ENCODE data around the gene TP53BP2.

TP53BP2 gene

GRCh38 chr1:223756806-223757700 is 88.7 kb downstream of the TP53BP2 start:
- Histone ChIP-seq H3K4me3 (ENCODE audit: low read depth in 1 of 5, low read length in 5 of 5) (no peak overlapping the region), H3K27ac (ENCODE audit: low read depth, low read length) (no peak overlapping the region), H3K36me3 (ENCODE audit: control insufficient read depth in 5 of 5, insufficient read depth in 5 of 5, low read length in 5 of 5) (peaks cover 1 to 100% (median 97%) of the 10 kb centered on the region in 5 donors), H3K9me3 (ENCODE audit: control insufficient read depth in 5 of 5, low read length in 5 of 5) (no peaks in the 10 kb centered on the region), H3K27me3 (ENCODE audit: control insufficient read depth in 5 of 5, insufficient read depth in 4 of 5, low read length in 5 of 5) (no peaks in the 10 kb centered on the region), H3K4me1 (ENCODE audit: control insufficient read depth in 5 of 5, insufficient read depth in 5 of 5, low read length in 5 of 5) (no peaks in the 10 kb centered on the region), H3K9ac (ENCODE audit: low read length in 5 of 5) (no peak overlapping the region)

- no peaks in the 10 kb centered on the region for H3K27me3 ChIP-seq (ENCODE audit: control insufficient read depth in 5 of 5, insufficient read depth in 4 of 5, low read length in 5 of 5)
- no peaks in the 10 kb centered on the region for H3K9me3 ChIP-seq (ENCODE audit: control insufficient read depth in 5 of 5, low read length in 5 of 5)
- H3K4me3 ChIP-seq (ENCODE audit: low read depth in 1 of 5, low read length in 5 of 5): no peak overlapping the region
- H3K9ac ChIP-seq (ENCODE audit: low read length in 5 of 5): no peak overlapping the region
- H3K36me3 ChIP-seq (ENCODE audit: control insufficient read depth in 5 of 5, insufficient read depth in 5 of 5, low read length in 5 of 5): peaks cover 3 to 100% (median 97%) of the 10 kb centered on the region in 5 donors
- H3K4me1 ChIP-seq (ENCODE audit: control insufficient read depth in 5 of 5, insufficient read depth in 5 of 5, low read length in 5 of 5): no peaks in the 10 kb centered on the region
- no peak overlapping the region for H3K27ac ChIP-seq (ENCODE audit: low read depth, low read length)
These were observed 89.6 kb downstream of the TP53BP2 start for GRCh38 chr1:223755992-223756775.

- no peak overlapping the region for H3K4me3 ChIP-seq (ENCODE audit: low read depth in 1 of 5, low read length in 5 of 5)
- no peaks in the 10 kb centered on the region for H3K27me3 ChIP-seq (ENCODE audit: control insufficient read depth in 5 of 5, insufficient read depth in 4 of 5, low read length in 5 of 5)
- no peak overlapping the region for H3K9ac ChIP-seq (ENCODE audit: low read length in 5 of 5)
- peaks cover 3 to 100% (median 97%) of the 10 kb centered on the region in 5 donors for H3K36me3 ChIP-seq (ENCODE audit: control insufficient read depth in 5 of 5, insufficient read depth in 5 of 5, low read length in 5 of 5)
- H3K4me1 ChIP-seq (ENCODE audit: control insufficient read depth in 5 of 5, insufficient read depth in 5 of 5, low read length in 5 of 5): no peaks in the 10 kb centered on the region
- no peaks in the 10 kb centered on the region for H3K9me3 ChIP-seq (ENCODE audit: control insufficient read depth in 5 of 5, low read length in 5 of 5)
- H3K27ac ChIP-seq (ENCODE audit: low read depth, low read length): no peak overlapping the region
These were observed 90.3 kb downstream of the TP53BP2 start for GRCh38 chr1:223755432-223755792.

- Histone ChIP-seq H3K36me3 (ENCODE audit: control insufficient read depth in 5 of 5, insufficient read depth in 5 of 5, low read length in 5 of 5) (peaks cover 3 to 100% (median 97%) of the 10 kb centered on the region in 5 donors), H3K4me1 (ENCODE audit: control insufficient read depth in 5 of 5, insufficient read depth in 5 of 5, low read length in 5 of 5) (no peaks in the 10 kb centered on the region), H3K4me3 (ENCODE audit: low read depth in 1 of 5, low read length in 5 of 5) (no peak overlapping the region), H3K27ac (ENCODE audit: low read depth, low read length) (no peak overlapping the region), H3K9me3 (ENCODE audit: control insufficient read depth in 5 of 5, low read length in 5 of 5) (no peaks in the 10 kb centered on the region), H3K27me3 (ENCODE audit: control insufficient read depth in 5 of 5, insufficient read depth in 4 of 5, low read length in 5 of 5) (no peaks in the 10 kb centered on the region), H3K9ac (ENCODE audit: low read length in 5 of 5) (no peak overlapping the region)
These were observed 90.9 kb downstream of the TP53BP2 start for GRCh38 chr1:223754681-223755431.

GRCh38 chr1:223752721-223753515 is 92.8 kb downstream of the TP53BP2 start:
- H3K27ac ChIP-seq (ENCODE audit: low read depth, low read length): no peak overlapping the region
- no peaks in the 10 kb centered on the region for H3K9me3 ChIP-seq (ENCODE audit: control insufficient read depth in 5 of 5, low read length in 5 of 5)
- peaks cover 2 to 16% (median 12%) of the 10 kb centered on the region in 5 donors for H3K4me1 ChIP-seq (ENCODE audit: control insufficient read depth in 5 of 5, insufficient read depth in 5 of 5, low read length in 5 of 5)
- no peak overlapping the region for H3K4me3 ChIP-seq (ENCODE audit: low read depth in 1 of 5, low read length in 5 of 5)
- H3K36me3 ChIP-seq (ENCODE audit: control insufficient read depth in 5 of 5, insufficient read depth in 5 of 5, low read length in 5 of 5): peaks cover 3 to 86% (median 82%) of the 10 kb centered on the region in 5 donors
- H3K27me3 ChIP-seq (ENCODE audit: control insufficient read depth in 5 of 5, insufficient read depth in 4 of 5, low read length in 5 of 5): no peaks in the 10 kb centered on the region
- no peak overlapping the region for H3K9ac ChIP-seq (ENCODE audit: low read length in 5 of 5)

GRCh38 chr1:223751696-223752095 is 94.1 kb downstream of the TP53BP2 start:
- H3K9ac ChIP-seq (ENCODE audit: low read length in 5 of 5): no peak overlapping the region
- H3K9me3 ChIP-seq (ENCODE audit: control insufficient read depth in 5 of 5, low read length in 5 of 5): no peaks in the 10 kb centered on the region
- H3K36me3 ChIP-seq (ENCODE audit: control insufficient read depth in 5 of 5, insufficient read depth in 5 of 5, low read length in 5 of 5): peaks cover 3 to 84% (median 81%) of the 10 kb centered on the region in 5 donors
- no peak overlapping the region for H3K27ac ChIP-seq (ENCODE audit: low read depth, low read length)
- H3K4me3 ChIP-seq (ENCODE audit: low read depth in 1 of 5, low read length in 5 of 5): no peak overlapping the region
- no peaks in the 10 kb centered on the region for H3K27me3 ChIP-seq (ENCODE audit: control insufficient read depth in 5 of 5, insufficient read depth in 4 of 5, low read length in 5 of 5)
- H3K4me1 ChIP-seq (ENCODE audit: control insufficient read depth in 5 of 5, insufficient read depth in 5 of 5, low read length in 5 of 5): peaks cover 6 to 28% (median 18%) of the 10 kb centered on the region in 5 donors

- no peak overlapping the region for H3K27ac ChIP-seq (ENCODE audit: low read depth, low read length)
- peaks cover 3 to 83% (median 79%) of the 10 kb centered on the region in 5 donors for H3K36me3 ChIP-seq (ENCODE audit: control insufficient read depth in 5 of 5, insufficient read depth in 5 of 5, low read length in 5 of 5)
- no peak overlapping the region for H3K4me3 ChIP-seq (ENCODE audit: low read depth in 1 of 5, low read length in 5 of 5)
- no peak overlapping the region for H3K9ac ChIP-seq (ENCODE audit: low read length in 5 of 5)
- no peaks in the 10 kb centered on the region for H3K9me3 ChIP-seq (ENCODE audit: control insufficient read depth in 5 of 5, low read length in 5 of 5)
- H3K27me3 ChIP-seq (ENCODE audit: control insufficient read depth in 5 of 5, insufficient read depth in 4 of 5, low read length in 5 of 5): no peaks in the 10 kb centered on the region
- H3K4me1 ChIP-seq (ENCODE audit: control insufficient read depth in 5 of 5, insufficient read depth in 5 of 5, low read length in 5 of 5): peaks cover 6 to 31% (median 18%) of the 10 kb centered on the region in 5 donors
These were observed 94.8 kb downstream of the TP53BP2 start for GRCh38 chr1:223750730-223751570.

GRCh38 chr1:223748773-223749733 is 96.7 kb downstream of the TP53BP2 start:
- Histone ChIP-seq H3K27ac (ENCODE audit: low read depth, low read length) (peak overlapping the region; percentile 84), H3K4me1 (ENCODE audit: control insufficient read depth in 5 of 5, insufficient read depth in 5 of 5, low read length in 5 of 5) (peaks cover 6 to 44% (median 18%) of the 10 kb centered on the region in 5 donors), H3K36me3 (ENCODE audit: control insufficient read depth in 5 of 5, insufficient read depth in 5 of 5, low read length in 5 of 5) (peaks cover 3 to 82% (median 74%) of the 10 kb centered on the region in 5 donors), H3K27me3 (ENCODE audit: control insufficient read depth in 5 of 5, insufficient read depth in 4 of 5, low read length in 5 of 5) (no peaks in the 10 kb centered on the region), H3K4me3 (ENCODE audit: low read depth in 1 of 5, low read length in 5 of 5) (peak overlapping the region; percentile 43 to 74 (median 60)), H3K9me3 (ENCODE audit: control insufficient read depth in 5 of 5, low read length in 5 of 5) (no peaks in the 10 kb centered on the region), H3K9ac (ENCODE audit: low read length in 5 of 5) (peak overlapping the region in 4 of 5 donors; percentile 30 to 71 (median 53))

All from subcutaneous abdominal adipose tissue (tissue), 5 donors.